ENCODE measurements around the gene S100A10. TPM values are rescaled to one million over a fixed set of nuclear protein-coding genes. Genes with fewer than 3 reads are reported as not detected.

The S100A10 gene
- total RNA-seq, 1 donor from 2014 or later: 438 TPM

DNA sequence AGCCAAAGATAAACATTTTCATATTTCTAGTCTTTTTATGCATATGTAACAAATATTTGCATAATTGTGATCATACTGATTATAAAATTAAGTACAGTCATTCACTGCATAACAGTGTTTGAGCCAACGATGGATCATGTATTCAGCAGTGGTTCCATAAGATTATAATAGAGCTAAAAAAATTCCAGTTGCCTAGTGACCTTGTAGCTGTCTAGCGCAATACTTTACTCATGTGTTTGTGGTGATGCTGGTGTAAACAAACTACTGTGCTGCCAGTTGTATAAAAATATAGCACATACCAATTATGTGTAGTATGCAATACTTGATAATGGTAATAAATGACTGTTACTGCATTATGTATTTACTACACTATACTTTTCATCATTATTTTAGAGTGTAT, 2.1 kb upstream of the S100A10 start:
- Mint-ChIP-seq H3K4me3 (ENCODE audit: low read depth) (no peak overlapping the region), H3K9me3 (ENCODE audit: low read depth) (no peaks in the 10 kb centered on the region), H3K27me3 (peaks cover 2% of the 10 kb centered on the region), H3K27ac (no peak overlapping the region), H3K36me3 (ENCODE audit: insufficient read depth) (no peaks in the 10 kb centered on the region), H3K4me1 (ENCODE audit: low read depth) (peaks cover 34% of the 10 kb centered on the region)
- TF ChIP-seq CTCF (IDR thresholded peaks at IDR 0.05; ENCODE audit: unreplicated experiment): no peak
- no peak for DNase-seq (ENCODE audit: low spot score, unreplicated experiment)

DNA sequence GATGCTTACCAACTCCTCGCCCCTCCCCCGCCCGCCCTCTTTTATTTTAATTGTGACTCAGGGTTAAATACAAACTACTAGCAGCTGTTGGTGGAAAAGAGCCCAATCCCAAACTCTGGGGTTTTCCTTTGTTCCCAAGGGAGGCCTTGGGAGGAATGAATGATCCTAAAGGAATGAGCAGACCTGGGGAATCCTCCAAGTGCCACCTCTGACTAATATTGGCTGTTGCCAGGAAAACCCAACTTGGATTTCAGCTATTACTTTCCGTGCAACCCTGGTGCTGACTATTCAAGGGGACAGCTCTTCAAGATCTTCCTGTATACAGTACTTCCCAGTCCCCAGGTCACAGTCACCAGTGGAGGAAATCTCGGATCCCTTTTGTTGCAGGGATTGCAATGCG, 1.3 kb upstream of the S100A10 start:
- peak overlapping the region; percentile 88 for H3K27ac Mint-ChIP-seq
- DNase-seq (ENCODE audit: low spot score, unreplicated experiment): no peak
- H3K4me3 Mint-ChIP-seq (ENCODE audit: low read depth): peak overlapping the region; percentile 27

DNA sequence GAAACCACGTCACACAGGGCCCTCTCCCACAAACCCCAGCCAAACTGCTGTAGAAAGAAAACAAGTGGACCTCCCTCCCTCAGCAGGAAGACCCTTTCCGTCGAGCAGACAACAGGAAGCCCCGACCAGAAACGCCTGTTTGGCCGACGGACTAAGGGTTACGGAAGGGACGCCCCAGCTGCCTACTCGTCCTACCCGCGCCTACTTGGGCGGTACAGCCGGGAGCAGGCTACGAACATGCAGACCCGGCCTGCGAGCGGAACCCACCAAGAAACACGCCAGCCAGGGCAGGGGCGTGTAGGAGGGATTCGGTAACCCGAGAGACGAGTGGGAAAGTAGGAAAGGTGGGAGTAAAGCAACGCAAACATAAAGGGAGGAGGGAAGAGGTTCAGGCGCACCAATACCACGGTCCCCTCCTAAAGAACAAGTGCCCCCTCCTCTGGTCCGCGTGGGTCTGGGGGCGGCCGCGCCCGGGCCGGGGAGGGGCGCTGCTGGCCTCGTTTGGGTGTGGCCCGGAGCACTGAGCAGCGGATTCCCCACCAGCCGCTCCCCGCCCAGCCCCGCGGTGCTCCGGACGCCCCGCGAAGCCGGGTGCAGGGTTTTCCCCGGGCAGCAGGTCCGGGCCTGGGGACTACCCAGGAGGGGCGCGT, 450 bp downstream of the S100A10 start:
- H3K36me3 Mint-ChIP-seq (ENCODE audit: insufficient read depth): no peaks in the 10 kb centered on the region
- peaks cover 2% of the 10 kb centered on the region for H3K27me3 Mint-ChIP-seq
- peak overlapping the region; percentile 93 for H3K4me3 Mint-ChIP-seq (ENCODE audit: low read depth)
- H3K27ac Mint-ChIP-seq: peak overlapping the region; percentile 97
- no peak for TF ChIP-seq CTCF (IDR thresholded peaks at IDR 0.05; ENCODE audit: unreplicated experiment)
- H3K4me1 Mint-ChIP-seq (ENCODE audit: low read depth): peaks cover 53% of the 10 kb centered on the region
- no peaks in the 10 kb centered on the region for H3K9me3 Mint-ChIP-seq (ENCODE audit: low read depth)
- no peak for DNase-seq (ENCODE audit: low spot score, unreplicated experiment)

More for the DNA sequence above, 1.3 kb upstream of the S100A10 start:
- no peaks in the 10 kb centered on the region for H3K9me3 Mint-ChIP-seq (ENCODE audit: low read depth)
- H3K27me3 Mint-ChIP-seq: peaks cover 2% of the 10 kb centered on the region
- no peak for TF ChIP-seq CTCF (IDR thresholded peaks at IDR 0.05; ENCODE audit: unreplicated experiment)
- H3K4me1 Mint-ChIP-seq (ENCODE audit: low read depth): peaks cover 39% of the 10 kb centered on the region
- H3K36me3 Mint-ChIP-seq (ENCODE audit: insufficient read depth): no peaks in the 10 kb centered on the region

GRCh38 chr1:151992303-151993083, 1.2 kb downstream of the S100A10 start:
- H3K4me3 Mint-ChIP-seq (ENCODE audit: low read depth): peak overlapping the region; percentile 93
- no peaks in the 10 kb centered on the region for H3K9me3 Mint-ChIP-seq (ENCODE audit: low read depth)
- no peak for DNase-seq (ENCODE audit: low spot score, unreplicated experiment)
- H3K4me1 Mint-ChIP-seq (ENCODE audit: low read depth): peaks cover 58% of the 10 kb centered on the region
- H3K27me3 Mint-ChIP-seq: peaks cover 2% of the 10 kb centered on the region
- H3K36me3 Mint-ChIP-seq (ENCODE audit: insufficient read depth): no peaks in the 10 kb centered on the region
- peak overlapping the region; percentile 97 for H3K27ac Mint-ChIP-seq
- no peak for TF ChIP-seq CTCF (IDR thresholded peaks at IDR 0.05; ENCODE audit: unreplicated experiment)

GRCh38 chr1:151991663-151992302, 1.9 kb downstream of the S100A10 start:
- peaks cover 2% of the 10 kb centered on the region for H3K27me3 Mint-ChIP-seq
- DNase-seq (ENCODE audit: low spot score, unreplicated experiment): no peak
- H3K27ac Mint-ChIP-seq: peak overlapping the region; percentile 97
- peak overlapping the region; percentile 93 for H3K4me3 Mint-ChIP-seq (ENCODE audit: low read depth)
- H3K9me3 Mint-ChIP-seq (ENCODE audit: low read depth): no peaks in the 10 kb centered on the region
- no peaks in the 10 kb centered on the region for H3K36me3 Mint-ChIP-seq (ENCODE audit: insufficient read depth)
- no peak for TF ChIP-seq CTCF (IDR thresholded peaks at IDR 0.05; ENCODE audit: unreplicated experiment)
- H3K4me1 Mint-ChIP-seq (ENCODE audit: low read depth): peaks cover 58% of the 10 kb centered on the region
